Keratinocyte (primary cell): ENCODE results near the gene RIMS1. TPM values are rescaled to one million over a fixed set of nuclear protein-coding genes. Genes with fewer than 3 reads are reported as not detected.

ENCODE experiments used
- DNase-seq: peaks from one replicate; pipeline ENCODE4 v3.0.0-alpha.2; 2011; ENCODE audit warnings: low read depth, missing footprints, low spot score
- FAIRE-seq: peaks from 2 replicates; lab custom pipeline; 2011; peaks lifted over from hg19 to GRCh38; lab: Jason Lieb, UNC
- H2AFZ ChIP-seq: 2 replicates; pipeline ENCODE4 v1.6.0; 2012; ENCODE audit warnings: low read length, control low read depth, inconsistent platforms; ENCODE audit not compliant: control insufficient read depth
- H3K27ac ChIP-seq: 2 replicates; pipeline ENCODE4 v1.5.1; 2011; ENCODE audit warnings: low read length; ENCODE audit not compliant: control insufficient read depth, insufficient read depth
- H3K27me3 ChIP-seq: 3 replicates; pipeline ENCODE4 v1.6.0; 2011; ENCODE audit warnings: low read length; ENCODE audit not compliant: control insufficient read depth, insufficient read depth; ENCODE audit errors: extremely low read depth
- H3K36me3 ChIP-seq, 2 experiments: 2 replicates in 1 of 2; 3 replicates in 1 of 2; pipeline ENCODE4 v1.5.1; 2011; ENCODE audit warnings: low read length in 2 of 2, mild to moderate bottlenecking in 1 of 2; ENCODE audit not compliant: control insufficient read depth in 2 of 2, insufficient read depth in 2 of 2; ENCODE audit errors: extremely low read depth in 1 of 2
- H3K4me1 ChIP-seq: 3 replicates; pipeline ENCODE4 v1.5.1; 2011; ENCODE audit warnings: low read length; ENCODE audit not compliant: control insufficient read depth, insufficient read depth; ENCODE audit errors: extremely low read depth
- H3K4me2 ChIP-seq: 3 replicates; pipeline ENCODE4 v1.6.0; 2011; ENCODE audit warnings: low read depth, low read length; ENCODE audit not compliant: control insufficient read depth, insufficient read depth; ENCODE audit errors: extremely low read depth
- H3K4me3 ChIP-seq, 3 experiments: fragments of 200-600 bp in 1 of 3; sonication (generic) in 1 of 3; 2 replicates in 2 of 3; 3 replicates in 1 of 3; pipeline ENCODE4 v1.5.1; 2011 to 2016; ENCODE audit warnings: low read length in 3 of 3, mild to moderate bottlenecking in 3 of 3, control low read depth in 2 of 3, inconsistent platforms in 1 of 3, low read depth in 1 of 3, mixed read lengths in 1 of 3, mixed run types in 1 of 3, moderate library complexity in 1 of 3; ENCODE audit not compliant: control insufficient read depth in 2 of 3, insufficient read depth in 2 of 3; ENCODE audit errors: extremely low read depth in 1 of 3
- H3K79me2 ChIP-seq: 2 replicates; pipeline ENCODE4 v1.6.0; 2012; ENCODE audit warnings: low read length; ENCODE audit not compliant: control insufficient read depth, insufficient read depth
- H3K9ac ChIP-seq: 3 replicates; pipeline ENCODE4 v1.6.0; 2011; ENCODE audit warnings: low read length; ENCODE audit not compliant: control insufficient read depth, insufficient read depth; ENCODE audit errors: extremely low read depth
- H3K9me1 ChIP-seq: 3 replicates; pipeline ENCODE4 v1.6.0; 2011; ENCODE audit warnings: low read length; ENCODE audit not compliant: control insufficient read depth, insufficient read depth; ENCODE audit errors: extremely low read depth
- H3K9me3 ChIP-seq: 2 replicates; pipeline ENCODE4 v1.5.1; 2012; ENCODE audit warnings: low read depth, low read length; ENCODE audit not compliant: control insufficient read depth
- H4K20me1 ChIP-seq: 3 replicates; pipeline ENCODE4 v1.6.0; 2011; ENCODE audit warnings: low read length; ENCODE audit not compliant: control insufficient read depth, insufficient read depth; ENCODE audit errors: extremely low read depth
- EZH2 ChIP-seq: IDR thresholded peaks from one replicate; pipeline ENCODE4 v1.6.1; 2012; ENCODE audit warnings: inconsistent platforms, mild to moderate bottlenecking, low read length, moderate library complexity
- dilution Hi-C: fragments of 300-500 bp; cut with MboI; formaldehyde crosslinking; loops from one replicate; pipeline ENCODE4 v1.7.0; 2020; ENCODE audit warnings: low sequenced_read_pairs; ENCODE audit not compliant: extremely low pct_ligation_motif_present
- polyA plus RNA-seq, 5 experiments: library from polyadenylated mRNA; depleted of rRNA in 3 of 5; stranded (reverse) in 3 of 5; stranded (forward) in 1 of 5; unstranded in 1 of 5; fragments of >200 nt; gene quantifications; 1 replicate in 1 of 5; 2 replicates in 3 of 5; 3 replicates in 1 of 5; pipeline versions ENCODE4 v1.2.1 to v1.2.3, GENCODE V29; 2011 to 2012; ENCODE audit warnings: missing spikeins in 2 of 5, low read depth in 1 of 5, low replicate concordance in 1 of 5
- TF ChIP-seq, protein P1 (sequence below), 3 experiments: IDR thresholded peaks in 1 of 3; conservative IDR thresholded peaks in 1 of 3; optimal IDR thresholded peaks in 1 of 3; 2 replicates in 2 of 3; 3 replicates in 1 of 3; pipeline versions ENCODE3 to v1.5.1; 2011; ENCODE audit warnings: low read length in 3 of 3, mild to moderate bottlenecking in 3 of 3, moderate library complexity in 2 of 3, control low read depth in 1 of 3, inconsistent platforms in 1 of 3; ENCODE audit not compliant: insufficient read depth in 2 of 3; ENCODE audit errors: extremely low read depth in 1 of 3

The RIMS1 gene
- polyA plus RNA-seq, 1 donor (not counting 4 experiments of a cell fraction or from before 2014, with no cell fraction given), result not detected

DNA sequence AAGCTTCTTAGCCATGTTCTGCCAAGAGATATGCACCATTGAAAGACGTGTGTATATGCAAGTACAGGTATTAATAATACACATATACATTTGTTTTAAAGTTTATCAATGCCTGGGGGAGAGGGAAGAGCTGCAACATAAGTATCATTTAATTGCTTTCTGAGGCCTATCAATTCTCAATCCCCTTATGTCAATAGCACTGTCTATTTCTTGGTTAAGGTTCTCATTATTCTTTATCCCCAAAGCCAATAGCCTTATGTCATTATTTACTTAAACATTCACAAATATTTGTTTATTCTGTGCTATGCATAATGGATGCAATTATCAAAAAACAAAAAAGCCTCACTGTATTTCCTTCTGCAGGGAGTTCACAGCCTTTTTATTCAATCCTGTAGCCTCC lies 385.2 kb downstream of the RIMS1 start:
- no peak for FAIRE-seq
- Histone ChIP-seq H3K9me1 (no peaks in the 10 kb centered on the region), H3K36me3 (no peaks in the 10 kb centered on the region), H4K20me1 (no peaks in the 10 kb centered on the region), H2AFZ (no peak overlapping the region), H3K4me1 (no peaks in the 10 kb centered on the region), H3K9me3 (no peaks in the 10 kb centered on the region), H3K27ac (no peak overlapping the region), H3K79me2 (no peaks in the 10 kb centered on the region), H3K4me2 (no peak overlapping the region), H3K27me3 (no peaks in the 10 kb centered on the region), H3K4me3 (no peak overlapping the region), H3K9ac (no peak overlapping the region)
- TF ChIP-seq EZH2, result no peak
- TF ChIP-seq, protein P1, sequence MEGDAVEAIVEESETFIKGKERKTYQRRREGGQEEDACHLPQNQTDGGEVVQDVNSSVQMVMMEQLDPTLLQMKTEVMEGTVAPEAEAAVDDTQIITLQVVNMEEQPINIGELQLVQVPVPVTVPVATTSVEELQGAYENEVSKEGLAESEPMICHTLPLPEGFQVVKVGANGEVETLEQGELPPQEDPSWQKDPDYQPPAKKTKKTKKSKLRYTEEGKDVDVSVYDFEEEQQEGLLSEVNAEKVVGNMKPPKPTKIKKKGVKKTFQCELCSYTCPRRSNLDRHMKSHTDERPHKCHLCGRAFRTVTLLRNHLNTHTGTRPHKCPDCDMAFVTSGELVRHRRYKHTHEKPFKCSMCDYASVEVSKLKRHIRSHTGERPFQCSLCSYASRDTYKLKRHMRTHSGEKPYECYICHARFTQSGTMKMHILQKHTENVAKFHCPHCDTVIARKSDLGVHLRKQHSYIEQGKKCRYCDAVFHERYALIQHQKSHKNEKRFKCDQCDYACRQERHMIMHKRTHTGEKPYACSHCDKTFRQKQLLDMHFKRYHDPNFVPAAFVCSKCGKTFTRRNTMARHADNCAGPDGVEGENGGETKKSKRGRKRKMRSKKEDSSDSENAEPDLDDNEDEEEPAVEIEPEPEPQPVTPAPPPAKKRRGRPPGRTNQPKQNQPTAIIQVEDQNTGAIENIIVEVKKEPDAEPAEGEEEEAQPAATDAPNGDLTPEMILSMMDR (optimal IDR thresholded peaks at IDR 0.05 in 1 of 3, IDR thresholded peaks at IDR 0.05 in 1 of 3, conservative IDR thresholded peaks at IDR 0.05 in 1 of 3; ENCODE audit: extremely low read depth in 1 of 3, insufficient read depth in 2 of 3, low read length in 3 of 3), result no peak
- DNase-seq, result no peak
- dilution Hi-C loops, result no loop called here

DNA sequence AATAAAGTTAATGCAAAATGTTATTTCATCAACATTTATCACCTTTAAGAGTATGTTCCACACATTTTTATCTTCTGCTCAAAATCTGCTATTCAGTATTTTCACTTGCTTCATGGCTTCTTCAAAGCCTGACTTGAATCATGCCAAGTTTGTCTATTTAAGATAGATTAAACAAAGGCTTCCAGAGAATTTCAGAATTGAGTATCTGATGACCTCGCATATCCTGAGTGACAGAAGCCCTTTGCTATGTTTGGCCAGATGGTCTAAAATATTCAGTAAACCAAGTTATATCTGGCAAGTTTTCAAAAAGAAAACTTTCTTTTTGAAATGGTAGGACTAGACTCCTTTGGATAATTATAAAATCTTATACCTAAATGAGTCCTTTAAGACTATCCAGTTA lies 386.6 kb downstream of the RIMS1 start:
- dilution Hi-C loops, result no loop called here

More for the DNA sequence above, 386.6 kb downstream of the RIMS1 start:
- Histone ChIP-seq H3K4me1 (no peaks in the 10 kb centered on the region), H3K4me3 (no peak overlapping the region), H3K9ac (no peak overlapping the region), H3K9me3 (no peaks in the 10 kb centered on the region), H3K79me2 (no peaks in the 10 kb centered on the region), H3K27ac (no peak overlapping the region), H2AFZ (no peak overlapping the region), H3K4me2 (no peak overlapping the region), H4K20me1 (no peaks in the 10 kb centered on the region), H3K36me3 (no peaks in the 10 kb centered on the region), H3K9me1 (no peaks in the 10 kb centered on the region), H3K27me3 (no peaks in the 10 kb centered on the region)
- FAIRE-seq, result no peak
- no peak for TF ChIP-seq EZH2
- TF ChIP-seq, protein P1 (optimal IDR thresholded peaks at IDR 0.05 in 1 of 3, IDR thresholded peaks at IDR 0.05 in 1 of 3, conservative IDR thresholded peaks at IDR 0.05 in 1 of 3; ENCODE audit: extremely low read depth in 1 of 3, insufficient read depth in 2 of 3, low read length in 3 of 3), result no peak
- no peak for DNase-seq
